HG02840 (cell line): ENCODE data around the gene PDLIM5.
"Not testable (repeated sequence)": the region's sequence is repeated elsewhere in the genome, so short reads cannot be mapped to it uniquely, and the experiment has no call there.

ENCODE experiments used
- ATAC-seq: cut with Tn5 transposase; IDR thresholded peaks from one replicate; pipeline ENCODE4 v1.9.1; 2021; ENCODE audit warnings: mild to moderate bottlenecking, moderate library complexity, moderate number of reproducible peaks; ENCODE audit not compliant: unreplicated experiment, low FRiP score

Gene PDLIM5

DNA sequence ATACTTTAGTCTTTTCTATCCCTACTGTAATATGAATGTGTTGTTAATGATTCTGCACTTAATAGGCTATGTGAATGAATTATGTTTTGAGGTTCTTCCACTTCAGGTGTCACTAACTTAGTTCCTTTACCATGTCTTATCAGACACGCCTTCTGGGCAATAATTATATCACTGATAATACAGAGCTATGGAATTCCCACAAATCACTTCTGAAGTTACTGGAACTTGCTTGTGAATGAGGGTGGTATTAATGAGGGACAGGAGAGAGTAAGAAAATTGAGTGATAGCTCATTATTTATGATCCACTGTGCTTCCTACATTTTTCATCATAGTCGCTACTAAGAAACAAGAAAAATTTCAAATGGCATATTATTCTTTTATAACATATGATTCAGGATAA lies 130.0 kb downstream of the PDLIM5 start:
- no peak for ATAC-seq

DNA sequence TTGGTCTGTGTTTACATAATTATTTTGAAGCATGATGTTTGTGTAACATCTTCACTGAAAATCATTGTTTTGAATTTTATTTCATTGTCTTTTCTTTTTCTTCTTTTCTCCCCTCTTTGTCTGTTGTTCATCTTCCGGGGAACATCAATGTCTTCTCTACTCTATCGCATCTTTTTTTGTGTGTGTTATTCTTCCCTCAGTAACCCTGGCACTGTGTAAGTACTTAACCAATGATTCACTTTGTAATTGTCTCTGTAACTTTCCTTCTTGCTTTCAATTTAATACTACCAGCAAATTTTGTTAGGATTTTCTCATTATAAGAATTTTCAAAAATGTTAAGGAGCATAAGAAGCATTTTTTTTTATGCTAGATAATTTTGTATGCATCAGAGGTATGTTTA lies 130.8 kb downstream of the PDLIM5 start:
- no peak for ATAC-seq

DNA sequence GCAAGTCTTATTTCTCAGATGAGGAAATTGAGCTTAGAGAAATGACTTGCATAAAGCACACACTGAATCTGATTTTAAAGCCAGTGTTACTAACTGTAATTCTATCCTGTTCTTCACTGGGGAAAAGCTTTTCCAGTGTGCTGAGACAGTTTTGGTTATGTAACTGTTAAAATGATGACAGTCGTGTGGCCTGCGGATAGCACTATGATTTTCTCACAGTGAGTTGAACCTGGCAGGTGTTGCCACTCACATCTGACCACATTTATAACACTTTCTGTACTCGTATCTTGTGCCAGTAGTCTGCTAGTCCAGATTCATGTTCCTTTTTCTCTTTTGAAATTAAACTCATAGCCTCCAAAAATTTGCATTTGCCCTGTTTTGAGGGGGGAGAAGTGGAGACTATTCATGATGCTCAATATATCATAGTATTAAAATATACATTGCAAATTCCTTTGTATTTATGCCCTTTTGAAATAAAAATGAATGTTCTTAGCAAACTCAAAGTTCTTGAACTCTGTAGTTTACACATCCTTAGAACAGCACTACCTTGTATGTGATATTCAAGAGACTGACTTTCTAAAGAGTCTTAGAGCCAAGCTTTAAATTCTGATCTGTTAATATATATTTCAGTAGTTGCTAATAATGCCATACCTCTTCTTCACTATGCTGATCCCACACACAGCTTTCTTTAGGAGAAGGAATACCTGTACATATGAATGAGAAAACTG lies 132.3 kb downstream of the PDLIM5 start:
- ATAC-seq: no peak

DNA sequence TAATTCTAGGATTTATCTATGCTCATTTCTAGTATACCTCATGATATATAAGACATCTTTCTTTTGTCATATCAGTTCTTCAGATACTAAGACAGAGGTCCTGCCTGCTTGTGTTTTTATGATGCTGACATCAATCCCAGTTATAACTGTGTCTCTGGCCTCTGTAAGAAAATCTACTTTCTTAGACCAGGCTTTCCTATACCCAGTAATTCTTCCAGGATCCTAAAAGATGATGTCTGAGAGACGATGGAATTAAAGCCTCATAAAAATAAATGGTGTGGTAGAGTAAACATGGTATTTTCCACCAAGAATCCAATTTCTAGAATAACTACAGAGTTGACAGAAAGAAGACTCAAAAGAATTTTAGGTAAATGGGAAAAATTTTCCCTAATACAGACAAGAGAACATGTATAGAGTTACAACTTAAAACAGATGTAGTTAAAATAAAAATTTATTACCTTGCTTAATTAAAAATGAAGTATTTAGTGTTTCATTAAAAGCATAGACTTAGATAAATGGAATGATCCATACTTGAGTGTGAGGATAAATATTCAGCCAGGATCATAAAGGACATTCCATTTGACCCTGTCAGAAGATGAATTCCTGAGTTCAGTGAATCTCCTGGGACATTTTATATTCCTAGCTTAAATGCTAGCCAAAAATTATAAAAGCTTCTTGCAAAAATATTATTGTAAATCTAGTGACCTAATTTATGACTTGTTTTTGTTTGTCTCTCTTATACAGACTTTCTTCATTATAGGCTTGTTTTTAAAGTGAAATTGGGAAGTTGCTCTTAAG lies 137.4 kb downstream of the PDLIM5 start:
- no peak for ATAC-seq

DNA sequence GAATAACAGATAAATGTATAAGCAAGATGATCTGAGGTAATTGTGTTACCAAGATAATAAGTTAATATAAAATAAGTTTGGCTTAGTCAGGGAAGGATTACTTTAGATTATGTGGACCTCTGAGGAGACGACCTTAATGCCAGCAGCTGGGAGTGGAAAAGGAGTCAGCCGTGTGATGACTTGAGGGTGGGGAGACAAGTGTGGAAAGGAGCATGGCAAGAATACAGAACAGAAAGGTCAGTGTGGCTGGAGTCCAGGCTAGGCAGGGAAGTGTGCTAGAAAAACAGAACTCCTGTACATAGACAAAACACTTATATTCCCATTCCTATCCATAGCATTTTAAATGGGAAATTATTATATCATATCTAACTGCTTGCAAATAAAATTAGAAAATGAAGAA lies 138.8 kb downstream of the PDLIM5 start:
- no peak for ATAC-seq

DNA sequence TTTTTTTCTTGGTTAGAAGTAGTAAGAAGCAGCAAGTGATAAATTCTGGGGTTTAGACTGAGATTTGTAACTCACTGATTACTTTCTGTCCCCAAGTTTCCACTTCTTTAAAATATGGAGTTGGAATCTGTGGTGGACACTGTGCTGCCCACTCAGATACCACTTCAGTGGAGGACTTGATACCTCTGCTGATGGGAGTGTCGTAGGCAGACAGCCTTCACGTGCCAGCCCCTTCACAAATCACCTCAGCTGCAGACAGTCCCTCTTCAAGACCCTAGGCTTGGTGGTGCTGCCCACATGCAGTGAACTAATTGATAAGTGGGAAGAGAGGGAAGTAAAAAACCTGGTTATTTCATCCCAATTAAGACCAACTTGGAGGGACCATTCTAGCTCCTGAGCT lies 139.5 kb downstream of the PDLIM5 start:
- ATAC-seq: no peak

DNA sequence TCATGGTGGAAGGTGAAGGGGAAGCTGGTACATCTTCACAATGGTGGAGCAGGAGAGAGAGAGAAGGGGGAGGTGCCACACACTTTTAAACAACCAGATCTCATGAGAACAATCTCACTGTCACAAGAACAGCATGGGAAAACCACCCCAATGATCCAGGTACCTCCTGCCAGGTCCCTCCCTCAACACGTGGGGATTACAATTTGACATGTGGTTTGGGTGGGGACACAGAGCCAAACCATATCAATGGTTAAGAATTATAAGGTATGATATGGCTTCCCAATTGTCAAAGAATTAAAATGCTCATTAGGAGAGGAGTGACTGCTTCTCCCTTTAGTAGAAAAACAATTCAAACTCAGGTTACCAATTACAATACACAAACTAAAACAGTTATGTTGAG lies 143.3 kb downstream of the PDLIM5 start:
- no peak for ATAC-seq

DNA sequence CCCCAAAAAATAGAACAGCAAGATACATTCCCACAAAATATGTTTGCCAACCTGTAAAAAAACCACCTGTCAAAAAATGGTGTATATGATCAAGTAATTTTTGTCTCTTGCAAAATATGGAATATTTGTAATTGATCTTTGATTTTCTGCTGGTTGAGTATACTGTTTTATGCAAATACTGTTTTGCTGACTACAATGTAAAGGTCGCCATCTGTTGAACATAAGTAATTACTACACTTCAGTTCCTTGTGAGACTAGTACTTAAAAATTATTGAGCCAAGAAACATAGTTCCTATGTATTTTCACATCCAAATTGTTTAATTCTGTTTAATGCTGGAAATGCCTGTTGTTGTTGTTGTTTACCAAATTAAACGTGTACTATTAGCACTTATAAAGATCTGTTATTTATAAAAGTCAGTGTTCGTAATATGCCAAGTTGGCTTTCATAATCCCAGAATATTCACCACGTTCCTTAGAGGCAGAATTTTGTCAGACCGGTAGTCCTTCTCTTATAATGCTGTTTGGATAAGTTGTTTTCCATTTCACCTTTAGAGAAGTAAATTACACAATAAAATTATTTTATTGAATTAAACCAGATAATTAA lies 144.2 kb downstream of the PDLIM5 start:
- ATAC-seq: no peak

DNA sequence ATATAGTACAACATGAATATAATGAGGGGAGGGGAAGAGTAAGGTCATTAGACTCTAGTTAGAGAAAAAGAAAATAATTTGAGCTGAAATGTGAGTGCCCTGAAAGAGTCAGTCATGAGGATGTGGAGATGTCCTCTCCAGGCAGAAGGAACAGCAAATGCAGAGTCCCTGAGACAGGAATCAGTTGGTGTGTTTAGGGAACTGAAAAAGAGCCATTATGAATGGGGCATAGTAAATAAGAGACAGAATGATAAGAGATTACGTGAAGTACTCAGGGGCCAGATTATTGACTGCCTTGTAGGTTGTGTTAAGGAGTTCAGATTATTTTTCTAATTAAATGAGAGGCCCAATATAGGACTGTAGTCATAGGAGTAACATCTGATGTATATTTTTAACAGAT lies 147.0 kb downstream of the PDLIM5 start:
- no peak for ATAC-seq

DNA sequence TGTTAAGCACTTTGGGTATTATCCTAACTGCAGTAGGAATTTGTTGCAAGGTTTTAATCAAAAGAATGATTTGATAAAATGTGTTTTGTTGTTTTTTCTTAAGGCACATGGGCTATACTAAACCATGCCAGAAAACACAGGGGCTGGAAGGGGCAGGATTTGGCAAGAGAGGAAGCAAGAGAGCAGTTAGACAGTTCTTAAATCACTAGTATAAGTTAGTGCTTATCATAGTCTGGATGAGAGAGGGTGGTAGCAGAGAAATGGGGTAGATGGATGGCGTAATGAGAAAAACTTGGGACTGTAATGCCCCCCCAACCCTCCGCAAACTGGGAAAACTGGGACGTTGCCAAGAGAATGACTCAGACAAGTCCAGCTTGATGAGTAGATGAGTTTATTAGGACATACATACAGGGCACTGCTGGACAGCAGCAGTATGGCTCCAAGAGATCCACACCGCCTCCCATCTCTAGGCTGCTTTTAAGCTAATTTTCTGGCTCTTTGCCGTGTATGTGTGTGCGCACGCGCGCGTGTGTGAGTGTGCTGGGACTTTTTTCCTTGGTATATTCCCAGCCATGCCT lies 151.5 kb downstream of the PDLIM5 start:
- ATAC-seq: no peak

DNA sequence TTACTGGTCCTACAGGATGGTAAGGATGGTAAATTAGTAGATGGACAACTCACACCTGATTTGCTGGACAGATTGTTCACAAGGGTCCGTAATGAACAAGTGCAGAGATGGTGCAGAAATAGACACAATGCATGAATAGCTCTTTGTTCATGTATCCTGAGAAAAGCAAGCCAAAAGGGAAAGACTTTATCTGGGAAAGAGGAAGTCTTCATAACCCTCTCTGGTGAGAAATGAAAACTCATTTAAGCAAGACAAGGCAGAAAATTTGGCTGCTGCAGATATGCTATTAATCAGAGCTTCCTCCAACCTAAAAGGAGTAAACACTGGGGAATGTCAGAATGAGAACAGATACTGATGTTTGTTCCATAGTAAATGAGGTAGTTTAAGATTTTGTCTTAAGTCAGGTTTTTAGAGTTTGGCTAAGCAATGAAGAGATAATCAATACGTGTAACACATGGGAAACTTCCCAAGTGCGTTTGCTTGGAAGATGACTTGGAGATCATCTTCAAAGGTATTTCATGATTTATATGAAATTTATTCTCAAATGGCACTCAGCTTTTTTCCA lies 153.6 kb downstream of the PDLIM5 start:
- ATAC-seq: no peak

DNA sequence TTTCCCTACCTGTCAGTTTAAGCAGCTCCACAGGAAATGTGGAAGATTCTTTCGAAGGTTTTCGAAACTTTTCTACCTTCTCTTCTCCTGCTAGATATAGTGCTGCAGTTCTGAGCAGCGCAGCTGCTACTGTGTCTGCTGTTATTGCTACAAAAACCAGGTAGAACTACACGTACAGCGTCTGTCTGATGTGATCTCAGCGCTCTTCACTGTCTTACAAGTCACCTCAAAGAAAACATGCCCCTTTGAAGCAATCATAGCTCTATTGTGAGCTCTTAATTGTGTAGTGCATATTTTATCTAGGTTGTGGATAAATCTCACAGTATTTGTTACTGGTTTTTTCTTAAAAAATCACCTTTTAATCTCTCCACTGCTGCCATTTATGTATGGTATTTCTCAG lies 158.4 kb downstream of the PDLIM5 start:
- no peak for ATAC-seq

DNA sequence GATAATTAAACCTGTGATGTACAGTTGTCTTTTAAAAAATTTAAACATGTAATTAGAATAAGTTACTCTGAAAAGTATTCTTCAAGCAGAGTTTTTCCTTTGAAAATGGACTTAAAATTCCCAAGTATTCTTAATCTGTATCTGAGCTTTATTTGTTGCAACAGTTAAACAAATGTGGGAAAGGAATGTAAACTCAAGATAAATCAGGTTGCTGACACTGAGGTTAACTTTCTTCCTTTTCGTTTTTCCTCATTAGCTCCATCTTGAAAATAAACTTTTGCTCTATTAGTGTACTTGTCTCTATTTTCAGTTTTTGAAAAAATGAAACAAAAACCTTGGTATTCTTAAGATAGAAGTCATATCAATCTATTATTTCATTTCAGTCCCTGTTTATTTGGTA lies 161.5 kb downstream of the PDLIM5 start:
- ATAC-seq: no peak

DNA sequence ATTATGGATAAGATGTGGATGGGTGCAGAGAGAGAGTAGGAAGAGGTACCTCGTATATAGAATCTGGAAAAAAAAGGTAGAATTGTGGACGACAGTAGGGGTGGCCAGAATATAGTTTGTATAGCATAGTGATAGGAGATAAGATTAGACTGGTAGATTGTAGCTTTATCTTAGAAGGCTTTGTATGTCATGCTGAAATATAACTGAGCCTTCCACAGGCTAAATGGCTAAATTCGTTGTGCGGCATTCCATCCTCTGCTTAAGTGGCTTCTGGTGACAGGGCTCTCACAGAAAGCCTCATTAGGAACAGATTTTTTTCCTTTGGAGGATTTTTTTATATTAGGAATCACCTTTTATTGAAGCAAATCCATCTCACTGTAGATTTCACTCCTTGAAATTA lies 163.7 kb downstream of the PDLIM5 start:
- ATAC-seq: no peak

DNA sequence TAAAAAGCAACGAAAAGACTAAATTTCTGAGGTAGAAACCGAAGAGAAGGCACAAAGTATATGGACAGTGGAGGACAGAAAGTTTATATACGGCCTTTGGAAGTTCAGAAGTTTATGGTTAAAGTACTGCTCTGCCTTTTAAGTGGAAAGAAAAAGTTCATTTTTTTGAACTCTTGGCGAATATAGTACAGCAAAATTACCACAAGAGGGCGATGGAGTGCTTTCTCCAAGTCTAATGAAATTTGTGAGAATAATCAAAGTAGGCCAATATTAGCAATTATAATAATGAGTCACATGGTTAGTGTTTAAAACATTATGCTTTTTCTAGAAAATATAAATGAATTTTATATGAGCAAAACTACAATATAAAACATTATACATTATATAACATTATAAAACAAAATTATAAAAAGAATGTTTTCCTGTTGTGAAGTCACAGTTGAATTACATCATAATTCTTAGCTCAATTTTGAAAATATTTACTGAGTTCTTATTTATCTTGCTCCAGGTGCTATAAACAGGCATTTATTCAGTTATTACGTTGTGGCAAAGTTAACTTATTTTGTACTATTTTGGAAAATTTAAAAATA lies 169.8 kb downstream of the PDLIM5 start:
- ATAC-seq: no peak

DNA sequence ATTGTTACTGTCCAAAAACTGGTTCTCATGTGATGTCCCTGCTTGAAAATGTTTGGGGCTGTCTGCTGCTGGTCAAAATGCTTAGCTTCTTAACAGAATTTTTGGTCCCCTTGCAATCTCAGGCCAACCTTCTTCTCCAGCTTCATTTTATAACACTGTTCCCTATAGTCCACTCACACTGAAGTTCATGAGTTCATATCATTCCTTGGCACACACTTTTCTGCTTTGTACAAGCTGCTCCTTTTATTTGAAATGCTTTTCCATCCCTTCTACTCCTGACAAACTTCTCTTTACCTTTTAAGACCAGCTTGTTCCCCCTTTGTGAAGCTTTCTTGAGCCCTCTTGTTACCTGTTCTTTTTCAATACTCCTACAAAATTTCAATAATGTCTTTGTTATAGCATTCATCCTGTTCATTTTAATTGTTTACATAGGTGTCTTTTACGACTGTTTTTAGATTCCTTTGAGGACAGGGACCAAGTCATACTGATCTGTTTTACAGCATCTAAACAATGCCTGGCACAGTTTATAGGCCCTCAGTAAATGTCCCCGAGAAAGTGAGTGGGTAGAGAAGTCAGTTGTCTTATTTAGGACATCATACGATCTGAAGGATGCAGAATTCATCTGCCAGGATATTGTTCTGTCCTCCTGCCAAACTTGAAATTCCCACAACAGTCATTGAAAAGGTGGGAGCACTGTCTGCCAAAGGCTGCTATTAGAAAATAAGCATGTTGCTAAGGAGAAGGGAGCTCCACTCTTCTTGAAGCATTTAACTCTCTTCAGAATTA lies 171.6 kb downstream of the PDLIM5 start:
- ATAC-seq: no peak

DNA sequence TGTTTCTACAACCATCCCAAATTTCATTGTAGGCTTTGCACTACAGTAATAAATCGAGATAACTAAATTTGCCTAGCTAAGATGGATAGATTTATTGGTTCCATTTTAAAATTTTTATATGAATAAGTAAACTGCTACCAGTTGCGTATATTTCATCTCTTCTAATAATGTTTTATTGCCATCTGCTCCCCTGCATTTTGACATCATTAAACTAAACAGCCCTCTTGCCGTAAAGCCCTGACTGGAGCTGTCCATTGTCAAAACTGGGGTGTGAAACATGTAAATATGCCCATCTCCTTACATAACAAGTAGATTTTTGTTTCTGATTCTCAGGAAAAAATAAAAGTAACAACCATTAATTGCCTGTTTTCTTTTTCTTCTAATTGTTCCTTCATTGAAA lies 175.2 kb downstream of the PDLIM5 start:
- no peak for ATAC-seq

DNA sequence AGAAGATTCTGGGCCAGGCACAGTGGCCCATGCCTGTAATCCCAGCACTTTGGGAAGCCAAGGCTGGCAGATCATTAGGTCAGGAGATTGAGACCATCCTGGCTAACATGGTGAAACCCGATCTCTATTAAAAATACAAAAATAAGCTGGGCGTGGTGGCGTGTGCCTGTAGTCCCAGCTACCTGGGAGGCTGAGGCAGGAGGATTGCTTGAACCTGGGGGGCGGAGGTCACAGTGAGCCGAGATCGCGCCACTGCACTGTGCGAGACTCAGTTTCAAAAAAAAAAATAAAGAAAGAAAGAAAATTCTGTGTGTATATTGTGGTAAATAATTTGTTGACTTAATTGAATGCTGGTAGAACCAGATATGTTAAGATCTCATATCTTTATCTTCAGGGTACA lies 177.3 kb downstream of the PDLIM5 start:
- not testable (repeated sequence) for ATAC-seq

DNA sequence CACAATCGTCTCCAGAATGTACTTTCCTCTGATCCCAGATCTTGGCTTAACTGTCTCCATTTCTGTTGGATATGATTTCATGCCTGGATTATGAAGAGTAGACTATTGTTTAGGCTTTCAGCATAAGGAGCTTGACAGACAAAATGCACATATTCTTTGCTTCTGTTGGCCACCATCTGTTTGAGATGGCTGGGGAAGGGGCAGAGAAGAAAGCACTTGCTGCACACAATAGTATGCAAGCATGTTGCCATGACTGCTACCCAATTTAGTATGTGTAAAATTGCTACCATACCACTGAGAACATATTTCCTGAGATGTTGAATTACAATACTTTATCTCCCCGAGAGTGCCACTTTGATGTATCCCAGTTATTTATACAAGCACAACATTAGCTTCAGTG lies 178.1 kb downstream of the PDLIM5 start:
- no peak for ATAC-seq

DNA sequence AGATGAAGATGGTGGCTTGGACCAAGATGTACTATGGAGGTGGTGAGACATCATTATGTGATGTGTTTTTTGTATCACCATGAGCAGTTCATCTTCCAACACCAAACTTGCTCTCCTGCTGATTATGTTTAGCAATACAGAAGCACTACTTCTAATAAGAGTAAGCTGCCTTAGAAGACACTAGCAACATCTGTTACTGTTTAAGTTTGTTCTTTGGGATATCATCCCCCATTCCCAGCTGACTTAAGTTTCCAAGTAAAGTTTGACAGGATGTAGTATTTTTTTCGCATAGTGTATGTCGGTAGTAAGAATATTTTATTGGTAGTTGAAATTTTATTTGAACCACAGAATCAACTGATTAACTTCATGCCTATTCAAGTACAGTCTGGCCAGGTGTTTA lies 182.5 kb downstream of the PDLIM5 start:
- no peak for ATAC-seq
